Heart left ventricle (tissue), 13 donors: ENCODE results near the gene IDUA.

Experiments used
- CTCF ChIP-seq, 12 donors: fragments of 200-600 bp; sonication (generic) in 4 of 12; IDR thresholded peaks; one replicate each; pipeline versions ENCODE4 v1.5.0 to v1.8.0; 2018 to 2022; ENCODE audit warnings: antibody characterized with exemption in 12 of 12, mild to moderate bottlenecking in 5 of 12
- POLR2A ChIP-seq, 2 donors: fragments of 450-650 bp; IDR thresholded peaks; one replicate each; pipeline ENCODE4 v1.6.1; 2017; ENCODE audit warnings: antibody characterized with exemption in 2 of 2, mild to moderate bottlenecking in 2 of 2, moderate library complexity in 2 of 2
- donor health status: ischemic (EF 13 %, LVEDD 7.1; RV severe dilation, severe dysfunction).
- donor health status: DM: no; HTN: yes; CAD: no.
- donor health status: DM: no; HTN: no; CAD: no.
- donor health status: ischemic (EF 25% LVEDD 6.9; RV normal size, moderate dysfunction).
- donor health status: ischemic (EF 25% LVEDD 5.7; RV mildly dilated, moderate dysfunction).
- donor health status: ischemic (EF 35%, LVEDD 5.7; RV mildly dilated, moderate dysfunction).
- donor health status: nonischemic (EF 11% LVEDD 7.7; RV severe dilation, severe dysfunction).
- donor health status: DM: yes; HTN: yes; CAD: no.
- donor health status: PGD.
- donor health status: ischemic (EF 29% LVEDD 5.4; RV normal size, mild dysfunction).
- donor health status: nonischemic (EF 23%, LVEDD 6.1; RV moderate dilation, normal function).

- TF ChIP-seq CTCF (IDR thresholded peaks at IDR 0.05), result no peak
- TF ChIP-seq POLR2A (IDR thresholded peaks at IDR 0.05), result no peak
Observed at GRCh38 chr4:1011022-1011665, 24.3 kb downstream of the IDUA start, which contains the start of gene FGFRL1.
